Activated naive CD4-positive, alpha-beta T cell treated with anti-CD3 and anti-CD28 coated beads, Interleukin-2, amount 10 ng/mL, durations not matched to agents 7 days and 5 days (primary cell): ENCODE results near the gene MAML3.
A peak's percentile ranks its signal among the peaks of the same experiment; 100 is the strongest.

ENCODE experiments used
- CTCF ChIA-PET: fragments of 350-600 bp; sonication (Branson Sonifier 250); formaldehyde crosslinking; loops from one replicate; lab custom pipeline; 2021; ENCODE audit warnings: antibody characterized with exemption; lab: Charles Lee
- DNase-seq: peaks from one replicate; pipeline ENCODE4 v3.0.0-alpha.2; 2020
- H3K27ac Mint-ChIP-seq: one replicate; pipeline ENCODE4 v1.8.0; 2021; ENCODE audit warnings: mild to moderate bottlenecking, moderate library complexity, mixed read lengths
- H3K27me3 Mint-ChIP-seq: one replicate; pipeline ENCODE4 v1.8.0; 2021; ENCODE audit warnings: mild to moderate bottlenecking, mixed read lengths
- H3K36me3 Mint-ChIP-seq: one replicate; pipeline ENCODE4 v1.8.0; 2021; ENCODE audit warnings: mixed read lengths
- H3K4me1 Mint-ChIP-seq: one replicate; pipeline ENCODE4 v1.8.0; 2021; ENCODE audit warnings: mixed read lengths
- H3K4me3 Mint-ChIP-seq: one replicate; pipeline ENCODE4 v1.8.0; 2021; ENCODE audit warnings: mild to moderate bottlenecking, moderate library complexity, mixed read lengths
- H3K9me3 Mint-ChIP-seq: one replicate; pipeline ENCODE4 v1.8.0; 2021; ENCODE audit warnings: mixed read lengths

Gene MAML3

DNA sequence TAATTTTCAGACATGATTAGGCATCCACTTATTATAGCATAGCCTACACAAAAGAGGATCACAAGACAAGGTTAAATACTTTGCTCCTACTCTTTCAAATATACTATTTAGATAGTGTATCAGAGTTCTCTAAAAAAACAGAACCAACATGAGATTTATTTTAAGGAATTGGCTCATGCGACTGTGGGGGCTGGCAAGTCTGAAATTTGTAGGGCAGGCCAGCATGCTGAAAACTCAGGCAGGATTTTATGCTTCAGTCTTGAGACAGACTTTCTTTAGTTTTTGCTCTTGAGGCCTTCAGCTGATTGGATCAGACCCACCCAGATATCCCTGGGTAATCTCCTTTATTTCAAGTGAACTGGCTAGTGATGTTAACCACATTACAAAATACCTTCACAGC, 169.5 kb downstream of the MAML3 start:
- Mint-ChIP-seq H3K4me3 (no peak overlapping the region), H3K4me1 (peaks cover 5% of the 10 kb centered on the region), H3K27me3 (no peaks in the 10 kb centered on the region), H3K9me3 (no peaks in the 10 kb centered on the region), H3K27ac (no peak overlapping the region), H3K36me3 (peaks cover 1% of the 10 kb centered on the region)
- no peak for DNase-seq
- CTCF ChIA-PET = no interaction called here

DNA sequence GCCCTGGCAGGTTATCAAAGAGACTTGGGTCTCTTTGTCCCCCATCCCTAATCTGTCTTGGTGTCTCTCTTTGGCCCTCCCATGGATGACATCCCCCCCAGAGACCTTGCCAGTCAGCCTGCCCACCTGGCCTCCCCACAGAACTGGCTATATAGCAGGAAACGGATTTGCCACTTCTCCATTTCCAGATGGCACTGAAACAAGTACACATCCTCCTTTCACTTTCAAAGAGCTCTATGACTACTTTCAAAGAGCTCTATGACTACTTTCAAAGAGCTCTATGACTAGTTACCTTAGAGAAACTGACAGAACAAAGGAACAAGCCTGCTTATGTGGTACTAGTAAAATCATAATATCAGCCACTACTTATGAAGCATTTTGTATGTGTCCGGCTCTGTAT, 175.3 kb downstream of the MAML3 start:
- peaks cover 7% of the 10 kb centered on the region for H3K36me3 Mint-ChIP-seq
- CTCF ChIA-PET = interaction anchor here (1.4 kb wide), 1 partner anchor 72 kb away, joined by 4 read pairs; no protein-coding TSS in a partner anchor
- DNase-seq = peak; percentile 47
- H3K4me3 Mint-ChIP-seq = no peak overlapping the region
- peak overlapping the region; percentile 71 for H3K27ac Mint-ChIP-seq
- H3K27me3 Mint-ChIP-seq = no peaks in the 10 kb centered on the region
- H3K9me3 Mint-ChIP-seq = peaks cover 2% of the 10 kb centered on the region
- H3K4me1 Mint-ChIP-seq = peaks cover 48% of the 10 kb centered on the region

DNA sequence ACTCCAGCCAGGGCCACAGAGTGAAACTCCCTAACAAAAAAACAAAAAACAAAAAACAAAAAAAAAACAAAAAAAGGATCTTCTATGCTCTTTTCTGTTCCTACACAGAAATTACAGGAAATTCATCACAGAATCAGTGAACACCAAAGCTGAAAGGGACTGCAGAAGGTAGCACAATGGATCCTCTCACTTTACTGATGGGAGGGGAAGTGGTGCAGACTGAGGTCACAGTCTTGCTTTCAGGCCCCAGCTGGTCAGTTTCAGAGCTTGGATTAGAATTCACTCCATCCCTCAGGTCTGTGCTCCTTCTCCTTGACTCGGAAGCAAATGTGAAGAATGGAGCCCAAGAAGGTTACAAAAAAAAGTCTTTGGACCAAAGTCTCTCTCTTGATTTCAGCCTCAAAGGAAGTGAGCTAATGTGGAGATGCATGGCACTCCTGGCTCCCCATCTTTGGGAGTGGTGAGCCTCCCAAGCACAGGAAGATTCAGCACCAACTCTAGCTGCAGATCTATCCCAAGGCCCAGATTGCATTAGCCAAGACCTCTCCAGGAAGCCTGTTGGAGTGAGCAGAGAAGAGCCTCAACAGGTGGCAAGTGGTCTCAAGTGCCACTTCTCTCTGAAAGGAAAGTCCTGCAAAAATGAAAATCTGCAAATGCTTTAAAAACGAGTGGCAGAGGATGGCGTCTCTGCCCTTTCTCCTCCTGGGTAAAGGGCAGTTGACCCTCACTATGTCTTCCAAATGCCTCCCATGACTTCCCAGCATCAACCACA, 176.0 kb downstream of the MAML3 start:
- H3K4me1 Mint-ChIP-seq = peaks cover 48% of the 10 kb centered on the region
- peaks cover 2% of the 10 kb centered on the region for H3K9me3 Mint-ChIP-seq
- CTCF ChIA-PET = no interaction called here
- H3K27ac Mint-ChIP-seq = peak overlapping the region; percentile 71
- no peak for DNase-seq
- peaks cover 7% of the 10 kb centered on the region for H3K36me3 Mint-ChIP-seq
- no peaks in the 10 kb centered on the region for H3K27me3 Mint-ChIP-seq
- no peak overlapping the region for H3K4me3 Mint-ChIP-seq

DNA sequence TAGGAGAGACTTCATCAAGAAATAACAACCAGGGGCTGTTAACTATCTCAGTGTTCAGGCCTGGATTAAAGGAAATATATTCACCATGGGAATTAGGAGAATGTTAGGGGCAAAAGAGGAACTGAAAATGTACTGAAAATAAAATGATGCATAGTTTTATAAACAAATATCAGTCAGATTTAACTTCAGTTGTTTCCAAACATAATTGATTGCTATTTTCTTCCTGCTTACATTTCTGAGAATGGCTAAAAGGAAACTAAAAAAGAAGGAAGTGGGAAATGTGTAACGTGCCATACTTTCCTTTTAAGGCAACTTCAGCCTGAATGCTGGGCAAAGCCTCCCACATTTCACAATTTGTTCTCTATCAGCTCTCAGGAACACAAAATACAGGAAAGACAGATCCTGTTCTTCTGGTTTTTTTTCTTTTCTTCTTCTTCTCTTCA, 178.1 kb downstream of the MAML3 start:
- Mint-ChIP-seq H3K9me3 (peaks cover 2% of the 10 kb centered on the region), H3K4me1 (peaks cover 51% of the 10 kb centered on the region)
- no peak for DNase-seq

DNA sequence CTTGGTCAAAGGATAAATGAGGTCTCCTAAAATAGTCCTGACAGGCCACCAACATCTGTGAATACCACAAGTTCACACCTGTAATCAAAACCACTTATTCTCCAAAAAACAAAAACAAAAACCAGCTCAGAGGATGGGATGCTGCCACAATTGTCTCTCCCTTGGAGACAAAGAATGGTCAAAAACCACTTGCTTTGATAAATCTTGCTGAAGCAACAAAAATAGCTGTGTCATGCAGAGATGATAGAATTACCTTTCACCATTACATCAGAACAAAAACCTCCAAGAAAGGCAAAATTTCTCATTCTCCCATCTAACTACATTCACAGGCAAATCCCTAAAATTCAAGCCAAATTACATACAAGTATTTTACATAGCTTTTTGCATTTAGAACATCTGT, 180.4 kb downstream of the MAML3 start:
- H3K36me3 Mint-ChIP-seq = peaks cover 4% of the 10 kb centered on the region
- no peak overlapping the region for H3K4me3 Mint-ChIP-seq
- no peak overlapping the region for H3K27ac Mint-ChIP-seq
- H3K9me3 Mint-ChIP-seq = peaks cover under 1% of the 10 kb centered on the region
- CTCF ChIA-PET = interaction anchor here (1.2 kb wide), 1 partner anchor 12 kb away, joined by 3 read pairs; no protein-coding TSS in a partner anchor
- peaks cover 38% of the 10 kb centered on the region for H3K4me1 Mint-ChIP-seq
- no peaks in the 10 kb centered on the region for H3K27me3 Mint-ChIP-seq
- DNase-seq = no peak

More for the DNA sequence above, 178.1 kb downstream of the MAML3 start:
- Mint-ChIP-seq H3K4me3 (no peak overlapping the region), H3K27ac (no peak overlapping the region), H3K36me3 (peaks cover 7% of the 10 kb centered on the region), H3K27me3 (no peaks in the 10 kb centered on the region)
- CTCF ChIA-PET = no interaction called here

DNA sequence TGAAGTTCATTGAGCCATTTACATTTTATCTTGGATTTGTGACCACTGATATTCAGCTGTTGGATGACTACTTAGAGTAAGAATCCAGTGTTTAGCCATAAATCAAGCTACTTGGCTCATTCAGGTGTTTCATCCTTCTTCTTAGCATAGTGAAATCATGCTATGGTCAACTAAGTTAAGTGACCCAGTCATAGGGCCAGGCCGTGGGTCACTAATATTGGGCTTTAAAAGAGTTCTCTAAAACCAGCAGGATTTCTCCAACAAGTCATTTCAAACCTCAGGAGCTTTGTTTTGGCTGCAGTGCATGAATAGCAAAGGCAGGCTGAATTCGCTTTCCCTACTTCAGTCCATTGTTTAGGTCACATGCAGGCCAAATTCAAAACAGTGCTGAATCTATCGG, 181.0 kb downstream of the MAML3 start:
- Mint-ChIP-seq H3K27ac (no peak overlapping the region), H3K4me3 (no peak overlapping the region), H3K36me3 (peaks cover 2% of the 10 kb centered on the region), H3K4me1 (peaks cover 32% of the 10 kb centered on the region), H3K27me3 (no peaks in the 10 kb centered on the region), H3K9me3 (no peaks in the 10 kb centered on the region)
- DNase-seq = no peak
- CTCF ChIA-PET = interaction anchor here (0.6 to 1.2 kb wide), 3 partner anchors 11 to 396 kb away, joined by 3 read pairs; no protein-coding TSS in a partner anchor

DNA sequence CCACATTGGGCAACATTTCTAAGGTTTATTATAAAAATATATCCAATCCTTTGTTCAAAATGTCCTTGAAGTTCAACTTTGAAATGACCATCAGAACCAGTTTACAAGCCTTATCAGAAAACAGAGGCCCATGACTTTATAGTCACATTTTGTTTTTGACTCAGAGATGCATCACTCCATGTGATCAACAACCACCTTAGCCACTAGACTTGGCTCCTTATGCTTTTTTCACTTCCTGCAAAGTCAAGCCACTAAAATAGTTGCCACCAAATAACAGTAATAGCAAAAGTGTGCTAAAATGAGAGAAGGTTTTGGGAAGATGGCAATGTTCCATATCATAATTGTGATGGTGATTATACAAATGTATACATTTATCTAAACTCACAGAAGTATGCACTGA, 181.7 kb downstream of the MAML3 start:
- Mint-ChIP-seq H3K4me1 (peaks cover 29% of the 10 kb centered on the region), H3K4me3 (no peak overlapping the region), H3K27me3 (no peaks in the 10 kb centered on the region), H3K9me3 (no peaks in the 10 kb centered on the region), H3K36me3 (peaks cover 2% of the 10 kb centered on the region), H3K27ac (no peak overlapping the region)
- DNase-seq = no peak
- CTCF ChIA-PET = interaction anchor here (1.0 to 1.2 kb wide), 2 partner anchors 11 to 271 kb away, joined by 3 read pairs; no protein-coding TSS in a partner anchor

DNA sequence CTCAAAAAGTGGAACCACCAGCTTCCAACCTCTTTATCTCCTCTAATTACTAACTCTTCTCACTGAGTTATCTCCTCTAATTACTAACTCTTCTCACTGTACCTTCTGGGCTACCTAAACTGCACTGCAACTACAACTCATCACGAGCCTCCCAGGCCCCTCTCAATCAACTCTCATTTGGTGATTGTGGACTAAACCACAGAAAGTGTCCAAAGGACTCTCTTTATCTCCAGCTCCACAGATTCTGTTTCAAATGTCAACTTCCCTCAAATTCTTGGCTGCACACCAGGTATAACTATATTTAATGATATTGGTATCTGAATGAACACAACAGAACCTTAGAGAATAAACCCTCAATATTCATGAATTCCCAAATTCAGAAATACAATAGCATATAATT, 182.9 kb downstream of the MAML3 start:
- Mint-ChIP-seq H3K36me3 (peaks cover 2% of the 10 kb centered on the region), H3K4me3 (no peak overlapping the region), H3K4me1 (peaks cover 18% of the 10 kb centered on the region), H3K9me3 (no peaks in the 10 kb centered on the region), H3K27ac (no peak overlapping the region), H3K27me3 (no peaks in the 10 kb centered on the region)
- no peak for DNase-seq
- CTCF ChIA-PET = no interaction called here

DNA sequence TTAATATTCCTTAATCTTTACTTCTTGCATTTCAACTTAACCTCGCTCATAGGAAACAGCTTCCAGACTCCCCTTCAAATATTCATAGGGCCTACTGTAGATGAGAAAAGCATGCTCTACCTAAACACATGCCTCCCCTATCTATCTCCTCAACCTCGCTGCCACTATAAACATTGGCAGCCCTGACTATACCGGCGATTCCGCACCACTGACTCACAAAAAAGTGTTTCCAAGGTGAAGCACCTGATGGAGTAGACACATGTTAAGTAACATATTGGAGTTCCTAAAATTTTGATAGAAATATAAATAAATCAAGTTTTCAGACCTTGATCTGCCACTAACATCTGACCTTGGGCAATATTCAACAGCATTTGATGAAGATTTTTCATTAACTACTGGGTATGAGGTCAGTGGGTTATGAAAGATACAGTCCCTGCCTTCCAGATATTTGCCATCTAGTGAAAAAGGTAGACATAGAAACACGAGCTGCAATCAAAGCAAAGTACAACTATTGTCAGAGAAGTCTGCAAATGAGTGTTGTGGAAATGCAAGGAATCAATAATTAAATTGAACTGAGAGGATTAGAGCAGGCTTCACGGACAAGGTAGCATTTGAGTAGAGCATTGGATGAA, 184.2 kb downstream of the MAML3 start:
- peaks cover 4% of the 10 kb centered on the region for H3K4me1 Mint-ChIP-seq
- DNase-seq = no peak
- H3K9me3 Mint-ChIP-seq = no peaks in the 10 kb centered on the region
- no peaks in the 10 kb centered on the region for H3K27me3 Mint-ChIP-seq
- CTCF ChIA-PET = no interaction called here
- H3K27ac Mint-ChIP-seq = no peak overlapping the region
- H3K4me3 Mint-ChIP-seq = no peak overlapping the region
- H3K36me3 Mint-ChIP-seq = no peaks in the 10 kb centered on the region

DNA sequence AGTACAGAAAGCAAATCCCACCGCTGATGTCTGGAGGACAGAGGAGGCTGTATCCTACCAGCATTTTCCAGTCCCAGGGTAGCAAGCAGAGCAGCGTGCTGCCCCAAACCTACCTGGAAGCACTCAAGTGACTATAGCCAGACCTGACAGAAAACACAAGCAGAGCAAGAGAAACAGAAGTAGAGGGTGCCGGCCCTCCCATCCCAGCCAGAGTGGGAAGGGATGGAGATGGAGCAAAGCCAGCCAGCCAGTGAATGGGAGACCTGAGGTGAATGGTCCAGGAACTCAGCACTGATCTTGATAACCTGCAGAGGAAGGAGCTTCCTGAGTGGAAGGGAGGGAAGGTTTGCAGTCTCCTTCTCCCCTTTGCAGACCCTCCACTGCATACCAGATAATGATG, 185.2 kb downstream of the MAML3 start:
- Mint-ChIP-seq H3K27me3 (no peaks in the 10 kb centered on the region), H3K36me3 (no peaks in the 10 kb centered on the region), H3K4me1 (peaks cover 3% of the 10 kb centered on the region), H3K27ac (no peak overlapping the region), H3K9me3 (no peaks in the 10 kb centered on the region), H3K4me3 (no peak overlapping the region)
- no peak for DNase-seq
- CTCF ChIA-PET = no interaction called here

DNA sequence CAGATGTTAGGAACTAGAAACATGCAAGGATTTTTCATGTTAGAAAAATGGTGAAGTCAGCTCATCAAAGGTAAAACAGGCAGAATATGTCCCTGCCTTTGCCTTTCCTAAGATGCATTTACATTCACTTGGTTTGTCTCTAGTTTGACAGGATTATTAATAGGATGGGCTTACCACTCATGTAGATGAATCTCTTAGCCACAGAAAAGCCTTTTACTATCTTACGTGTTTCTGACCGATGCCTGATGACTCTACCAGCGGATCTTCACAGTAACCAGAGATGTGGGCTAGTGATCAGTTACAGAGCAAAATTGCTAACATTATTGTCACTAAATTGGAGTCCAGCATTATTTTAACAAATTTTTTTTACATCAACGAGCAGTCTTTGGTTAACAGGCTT, 187.6 kb downstream of the MAML3 start:
- H3K27ac Mint-ChIP-seq = no peak overlapping the region
- H3K27me3 Mint-ChIP-seq = peaks cover 3% of the 10 kb centered on the region
- H3K9me3 Mint-ChIP-seq = no peaks in the 10 kb centered on the region
- DNase-seq = no peak
- CTCF ChIA-PET = interaction anchor here (0.6 kb wide), 1 partner anchor 88 kb away, joined by 3 read pairs; no protein-coding TSS in a partner anchor
- no peaks in the 10 kb centered on the region for H3K4me1 Mint-ChIP-seq
- no peaks in the 10 kb centered on the region for H3K36me3 Mint-ChIP-seq
- no peak overlapping the region for H3K4me3 Mint-ChIP-seq

DNA sequence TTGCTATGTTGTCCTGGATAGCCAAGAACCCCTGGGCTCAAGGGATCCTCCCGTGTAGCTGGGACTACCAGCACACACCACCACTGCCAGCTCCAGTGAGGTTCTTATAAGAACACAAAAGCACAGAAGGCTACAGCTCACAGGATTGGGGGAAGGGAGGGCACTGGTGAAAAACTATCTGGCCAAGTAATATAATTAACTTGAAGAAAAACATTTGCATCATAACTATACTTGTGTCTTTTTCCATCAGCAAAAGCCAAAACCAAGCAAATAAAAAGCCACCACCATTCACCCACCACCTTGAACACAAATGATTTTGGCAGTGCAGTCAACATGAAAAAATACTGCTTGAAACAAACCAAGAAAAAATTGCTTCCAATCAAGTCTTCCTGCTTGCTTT, 188.2 kb downstream of the MAML3 start:
- no peaks in the 10 kb centered on the region for H3K9me3 Mint-ChIP-seq
- H3K4me3 Mint-ChIP-seq = no peak overlapping the region
- peaks cover 9% of the 10 kb centered on the region for H3K27me3 Mint-ChIP-seq
- H3K4me1 Mint-ChIP-seq = no peaks in the 10 kb centered on the region
- no peak for DNase-seq
- CTCF ChIA-PET = no interaction called here
- H3K27ac Mint-ChIP-seq = no peak overlapping the region
- no peaks in the 10 kb centered on the region for H3K36me3 Mint-ChIP-seq

DNA sequence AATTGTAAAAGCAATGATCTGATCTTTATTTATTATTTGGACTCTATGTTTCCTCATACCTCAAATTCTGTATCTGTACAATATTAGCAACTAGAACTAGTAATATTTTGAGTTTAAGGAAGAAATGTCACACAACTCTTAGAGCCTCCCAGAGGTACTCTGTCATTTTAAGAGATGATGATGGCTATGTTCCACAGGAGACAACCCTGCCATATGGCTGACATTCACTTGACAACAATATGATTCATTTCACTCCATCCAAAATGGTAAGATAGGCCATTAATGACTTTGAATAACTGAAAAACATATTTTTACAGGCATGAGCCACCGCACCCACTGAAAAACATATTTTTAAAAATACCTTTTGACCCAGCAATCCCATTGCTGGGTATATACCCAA, 190.3 kb downstream of the MAML3 start:
- no peaks in the 10 kb centered on the region for H3K4me1 Mint-ChIP-seq
- H3K4me3 Mint-ChIP-seq = no peak overlapping the region
- DNase-seq = no peak
- peaks cover 27% of the 10 kb centered on the region for H3K27me3 Mint-ChIP-seq
- H3K27ac Mint-ChIP-seq = no peak overlapping the region
- CTCF ChIA-PET = interaction anchor here (1.2 kb wide), 1 partner anchor 86 kb away, joined by 3 read pairs; no protein-coding TSS in a partner anchor
- no peaks in the 10 kb centered on the region for H3K9me3 Mint-ChIP-seq
- H3K36me3 Mint-ChIP-seq = no peaks in the 10 kb centered on the region

DNA sequence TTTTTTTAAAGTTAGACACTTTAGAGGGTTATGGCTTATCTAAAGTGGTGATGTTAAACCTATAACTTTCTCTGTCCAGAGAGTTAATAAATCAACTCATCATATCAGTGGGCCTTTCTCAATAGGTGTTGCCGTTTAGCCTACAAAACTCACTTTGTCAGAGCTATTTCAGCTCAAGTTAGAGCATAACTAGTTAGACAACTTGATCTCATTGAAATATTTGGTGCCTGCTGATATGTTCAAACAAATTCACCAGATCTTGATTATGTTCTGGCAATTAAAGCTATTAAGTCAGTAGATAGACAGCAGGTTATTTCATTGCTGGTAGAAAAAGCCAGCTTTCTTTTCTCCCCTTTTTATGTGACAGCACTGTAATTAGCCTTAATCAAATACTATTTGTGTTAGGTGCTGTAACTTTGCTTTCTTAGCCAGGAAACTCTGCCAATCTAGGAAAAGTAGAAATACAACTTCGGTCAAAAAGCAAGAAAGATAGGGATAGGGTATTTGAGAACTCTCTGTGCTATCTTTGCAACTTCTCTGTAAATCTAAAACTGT, 191.8 kb downstream of the MAML3 start:
- no peaks in the 10 kb centered on the region for H3K4me1 Mint-ChIP-seq
- H3K27ac Mint-ChIP-seq = no peak overlapping the region
- no peak for DNase-seq
- H3K27me3 Mint-ChIP-seq = peaks cover 29% of the 10 kb centered on the region
- H3K4me3 Mint-ChIP-seq = no peak overlapping the region
- no peaks in the 10 kb centered on the region for H3K9me3 Mint-ChIP-seq
- CTCF ChIA-PET = interaction anchor here (1.4 kb wide), 1 partner anchor 11 kb away, joined by 3 read pairs; no protein-coding TSS in a partner anchor
- no peaks in the 10 kb centered on the region for H3K36me3 Mint-ChIP-seq
